GM23338 (cell line): ENCODE measurements around the gene MED13L. TPM values are rescaled to one million over a fixed set of nuclear protein-coding genes. Genes with fewer than 3 reads are reported as not detected.

Experiments
- ATAC-seq: fragments of 200-7000 bp; cut with Tn5 transposase; 3 replicates; pipeline ENCODE4 v1.9.1; 2020
- DNase-seq: peaks from one replicate; pipeline ENCODE4 v3.0.0-alpha.2; 2015; ENCODE audit warnings: low spot score
- H2AFZ ChIP-seq: fragments of 200-600 bp; sonication (generic); 2 replicates; pipeline ENCODE4 v1.8.0; 2016; ENCODE audit warnings: antibody characterized with exemption, mild to moderate bottlenecking, moderate library complexity
- H3F3A ChIP-seq: fragments of 200-600 bp; sonication (generic); replicated peaks from 2 replicates; pipeline ENCODE4 v1.8.0; 2017; ENCODE audit warnings: antibody characterized with exemption, mixed run types, low read depth
- H3K27ac ChIP-seq: fragments of 200-600 bp; sonication (generic); 2 replicates; pipeline ENCODE4 v1.6.1; 2016; ENCODE audit warnings: low read depth
- H3K27me3 ChIP-seq: fragments of 200-600 bp; sonication (generic); 2 replicates; pipeline ENCODE4 v1.8.0; 2016; ENCODE audit warnings: mild to moderate bottlenecking, mixed run types, moderate library complexity; ENCODE audit not compliant: insufficient read depth
- H3K36me3 ChIP-seq: fragments of 200-600 bp; sonication (generic); 2 replicates; pipeline ENCODE4 v1.8.0; 2016; ENCODE audit warnings: mild to moderate bottlenecking; ENCODE audit not compliant: insufficient read depth
- H3K4me1 ChIP-seq: fragments of 200-600 bp; sonication (generic); 2 replicates; pipeline ENCODE4 v1.8.0; 2016; ENCODE audit warnings: mild to moderate bottlenecking, moderate library complexity; ENCODE audit not compliant: insufficient read depth
- H3K4me2 ChIP-seq: fragments of 200-600 bp; sonication (generic); 2 replicates; pipeline ENCODE4 v1.7.1; 2017; ENCODE audit warnings: mixed run types
- H3K4me3 ChIP-seq: fragments of 200-600 bp; sonication (generic); 2 replicates; pipeline ENCODE4 v1.6.1; 2016; ENCODE audit warnings: mixed run types
- H3K79me2 ChIP-seq: fragments of 200-600 bp; sonication (generic); replicated peaks from 2 replicates; pipeline ENCODE4 v1.8.0; 2017; ENCODE audit warnings: mild to moderate bottlenecking; ENCODE audit not compliant: insufficient read depth
- H3K9me2 ChIP-seq: fragments of 200-600 bp; sonication (generic); 2 replicates; pipeline ENCODE4 v1.8.0; 2017; ENCODE audit not compliant: insufficient read depth
- H4K20me1 ChIP-seq: fragments of 200-600 bp; sonication (generic); replicated peaks from 2 replicates; pipeline ENCODE4 v1.8.0; 2017; ENCODE audit warnings: mild to moderate bottlenecking; ENCODE audit not compliant: insufficient read depth
- H3K27ac Mint-ChIP-seq: 2 replicates; pipeline ENCODE4 v1.8.0; 2020; ENCODE audit warnings: inconsistent platforms, mild to moderate bottlenecking, moderate library complexity, mixed read lengths
- H3K27me3 Mint-ChIP-seq: 3 replicates; pipeline ENCODE4 v1.8.0; 2022; ENCODE audit warnings: low read depth, mild to moderate bottlenecking, moderate library complexity, mixed read lengths, inconsistent platforms; ENCODE audit not compliant: insufficient read depth, poor library complexity
- H3K36me3 Mint-ChIP-seq: 3 replicates; pipeline ENCODE4 v1.8.0; 2021; ENCODE audit warnings: low read depth, mild to moderate bottlenecking, inconsistent platforms, moderate library complexity, mixed read lengths
- H3K4me1 Mint-ChIP-seq: 3 replicates; pipeline ENCODE4 v1.8.0; 2020; ENCODE audit warnings: mild to moderate bottlenecking, inconsistent platforms, mixed read lengths
- H3K4me3 Mint-ChIP-seq: 3 replicates; pipeline ENCODE4 v1.8.0; 2021; ENCODE audit warnings: moderate library complexity, mild to moderate bottlenecking, inconsistent platforms, mixed read lengths
- H3K9me3 Mint-ChIP-seq: 3 replicates; pipeline ENCODE4 v1.8.0; 2020; ENCODE audit warnings: moderate library complexity, mild to moderate bottlenecking, inconsistent platforms, mixed read lengths
- CREB1 ChIP-seq: fragments of 250-450 bp; sonication (Bioruptor Pico); IDR thresholded peaks from 2 replicates; pipeline ENCODE4 v1.5.0; 2020; ENCODE audit warnings: low read depth, mild to moderate bottlenecking, moderate library complexity
- EZH2 ChIP-seq: fragments of 200-600 bp; sonication (generic); IDR thresholded peaks from one replicate; pipeline ENCODE4 v1.8.0; 2017; ENCODE audit warnings: antibody characterized with exemption, mild to moderate bottlenecking, low read depth; ENCODE audit not compliant: unreplicated experiment
- EZH2phosphoT487 ChIP-seq: fragments of 200-600 bp; sonication (generic); IDR thresholded peaks from one replicate; pipeline ENCODE4 v1.8.1; 2018; ENCODE audit warnings: antibody characterized with exemption; ENCODE audit not compliant: unreplicated experiment
- JUNB ChIP-seq: IDR thresholded peaks from one replicate; pipeline ENCODE4 v1.6.1; 2016; ENCODE audit warnings: antibody characterized with exemption; ENCODE audit not compliant: unreplicated experiment
- NANOG ChIP-seq: IDR thresholded peaks from 2 replicates; pipeline ENCODE4 v1.6.1; 2016; ENCODE audit warnings: antibody characterized with exemption, borderline replicate concordance
- POLR2AphosphoS5 ChIP-seq: IDR thresholded peaks from 2 replicates; pipeline ENCODE4 v1.6.1; 2016; ENCODE audit warnings: antibody characterized with exemption, low read depth
- STAT1 ChIP-seq: IDR thresholded peaks from one replicate; pipeline ENCODE4 v1.6.1; 2016; ENCODE audit warnings: antibody characterized with exemption; ENCODE audit not compliant: unreplicated experiment
- ZNF114 ChIP-seq: fragments of 250-450 bp; sonication (Bioruptor Pico); IDR thresholded peaks from 2 replicates; pipeline ENCODE4 v1.5.0; 2020; ENCODE audit warnings: mild to moderate bottlenecking, moderate library complexity
- ZNF331 ChIP-seq: fragments of 250-450 bp; sonication (Bioruptor Pico); IDR thresholded peaks from 2 replicates; pipeline ENCODE4 v1.5.0; 2020; ENCODE audit warnings: low read depth, mild to moderate bottlenecking, moderate library complexity
- polyA plus RNA-seq: library from polyadenylated mRNA; unstranded; fragments of >200 nt; fragmentation: Nextera tagmentation; extraction: Ambion mirVana; gene quantifications from 2 replicates; pipeline ENCODE4 v1.2.1, GENCODE V29; 2016
- total RNA-seq: library from RNA; depleted of rRNA; stranded (reverse); fragments of >200 nt; shearing (Covaris generic); gene quantifications from 2 replicates; pipeline ENCODE4 v1.2.3, GENCODE V29; 2014
- TF ChIP-seq, protein P1 (sequence below): IDR thresholded peaks from 2 replicates; pipeline ENCODE4 v1.6.1; 2016; ENCODE audit warnings: antibody characterized with exemption
- TF ChIP-seq, protein P2 (sequence below), 2 experiments: fragments of 200-600 bp in 1 of 2; sonication (generic) in 1 of 2; conservative IDR thresholded peaks; 2 replicates each; pipeline versions ENCODE4 v1.5.1 to v1.6.1; 2016 to 2017; ENCODE audit warnings: antibody characterized with exemption in 2 of 2, low read depth in 2 of 2, mild to moderate bottlenecking in 2 of 2, moderate library complexity in 1 of 2
- TF ChIP-seq, protein P3 (sequence below): fragments of 250-450 bp; sonication (Bioruptor Pico); IDR thresholded peaks from 2 replicates; pipeline ENCODE4 v1.5.0; 2020; ENCODE audit warnings: mild to moderate bottlenecking, moderate library complexity
- TF ChIP-seq, protein P4 (sequence below): IDR thresholded peaks from one replicate; pipeline ENCODE4 v1.6.1; 2018; ENCODE audit warnings: antibody characterized with exemption; ENCODE audit not compliant: unreplicated experiment

Gene MED13L
- total and polyA plus RNA-seq, 2 experiments from 2014 or later: 20.9 to 73.6 TPM

DNA sequence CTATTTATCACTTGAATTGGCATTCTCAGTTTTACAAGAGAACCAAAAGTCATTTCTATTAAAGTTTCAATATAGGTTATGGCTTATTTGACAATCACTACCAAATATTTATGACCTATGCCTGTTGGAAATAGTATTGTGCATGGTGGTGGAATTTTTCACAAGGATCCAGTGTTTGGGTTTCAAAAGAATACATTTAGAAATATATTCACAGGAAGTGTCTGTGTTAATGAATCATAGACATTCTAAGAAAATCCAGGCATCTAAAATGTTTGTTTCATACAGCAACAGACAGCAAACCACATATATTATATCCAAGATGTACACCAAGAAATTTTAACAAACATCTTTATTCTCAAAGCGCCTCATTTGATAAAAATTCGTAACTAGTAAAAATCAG is 92.7 kb downstream of the MED13L start:
- H3K4me1 ChIP-seq: peaks cover 5% of the 10 kb centered on the region
- no peaks in the 10 kb centered on the region for H3K9me2 ChIP-seq
- peaks cover 6% of the 10 kb centered on the region; the same call in 1 of the 2 replicates for H4K20me1 ChIP-seq
- no peak for ATAC-seq
- peaks cover 2% of the 10 kb centered on the region for H3K27me3 Mint-ChIP-seq
- H3K36me3 Mint-ChIP-seq: no peaks in the 10 kb centered on the region
- no peaks in the 10 kb centered on the region for H3F3A ChIP-seq
- H3K36me3 ChIP-seq: no peaks in the 10 kb centered on the region
- H3K4me3 Mint-ChIP-seq: no peak overlapping the region
- H3K79me2 ChIP-seq: peaks cover 98% of the 10 kb centered on the region
- H3K4me1 Mint-ChIP-seq: peaks cover 40% of the 10 kb centered on the region
- TF ChIP-seq EZH2 (no peak), NANOG (no peak), STAT1 (no peak), POLR2AphosphoS5 (no peak), CREB1 (CRISPR knock-in tag) (no peak), JUNB (no peak), EZH2phosphoT487 (no peak), ZNF331 (CRISPR knock-in tag) (no peak), ZNF114 (CRISPR knock-in tag) (no peak)
- TF ChIP-seq, protein P1, sequence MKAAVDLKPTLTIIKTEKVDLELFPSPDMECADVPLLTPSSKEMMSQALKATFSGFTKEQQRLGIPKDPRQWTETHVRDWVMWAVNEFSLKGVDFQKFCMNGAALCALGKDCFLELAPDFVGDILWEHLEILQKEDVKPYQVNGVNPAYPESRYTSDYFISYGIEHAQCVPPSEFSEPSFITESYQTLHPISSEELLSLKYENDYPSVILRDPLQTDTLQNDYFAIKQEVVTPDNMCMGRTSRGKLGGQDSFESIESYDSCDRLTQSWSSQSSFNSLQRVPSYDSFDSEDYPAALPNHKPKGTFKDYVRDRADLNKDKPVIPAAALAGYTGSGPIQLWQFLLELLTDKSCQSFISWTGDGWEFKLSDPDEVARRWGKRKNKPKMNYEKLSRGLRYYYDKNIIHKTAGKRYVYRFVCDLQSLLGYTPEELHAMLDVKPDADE: no peak
- TF ChIP-seq, protein P2, sequence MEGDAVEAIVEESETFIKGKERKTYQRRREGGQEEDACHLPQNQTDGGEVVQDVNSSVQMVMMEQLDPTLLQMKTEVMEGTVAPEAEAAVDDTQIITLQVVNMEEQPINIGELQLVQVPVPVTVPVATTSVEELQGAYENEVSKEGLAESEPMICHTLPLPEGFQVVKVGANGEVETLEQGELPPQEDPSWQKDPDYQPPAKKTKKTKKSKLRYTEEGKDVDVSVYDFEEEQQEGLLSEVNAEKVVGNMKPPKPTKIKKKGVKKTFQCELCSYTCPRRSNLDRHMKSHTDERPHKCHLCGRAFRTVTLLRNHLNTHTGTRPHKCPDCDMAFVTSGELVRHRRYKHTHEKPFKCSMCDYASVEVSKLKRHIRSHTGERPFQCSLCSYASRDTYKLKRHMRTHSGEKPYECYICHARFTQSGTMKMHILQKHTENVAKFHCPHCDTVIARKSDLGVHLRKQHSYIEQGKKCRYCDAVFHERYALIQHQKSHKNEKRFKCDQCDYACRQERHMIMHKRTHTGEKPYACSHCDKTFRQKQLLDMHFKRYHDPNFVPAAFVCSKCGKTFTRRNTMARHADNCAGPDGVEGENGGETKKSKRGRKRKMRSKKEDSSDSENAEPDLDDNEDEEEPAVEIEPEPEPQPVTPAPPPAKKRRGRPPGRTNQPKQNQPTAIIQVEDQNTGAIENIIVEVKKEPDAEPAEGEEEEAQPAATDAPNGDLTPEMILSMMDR (conservative IDR thresholded peaks at IDR 0.05; ENCODE audit: low read depth in 2 of 2): no peak
- TF ChIP-seq, protein P3, sequence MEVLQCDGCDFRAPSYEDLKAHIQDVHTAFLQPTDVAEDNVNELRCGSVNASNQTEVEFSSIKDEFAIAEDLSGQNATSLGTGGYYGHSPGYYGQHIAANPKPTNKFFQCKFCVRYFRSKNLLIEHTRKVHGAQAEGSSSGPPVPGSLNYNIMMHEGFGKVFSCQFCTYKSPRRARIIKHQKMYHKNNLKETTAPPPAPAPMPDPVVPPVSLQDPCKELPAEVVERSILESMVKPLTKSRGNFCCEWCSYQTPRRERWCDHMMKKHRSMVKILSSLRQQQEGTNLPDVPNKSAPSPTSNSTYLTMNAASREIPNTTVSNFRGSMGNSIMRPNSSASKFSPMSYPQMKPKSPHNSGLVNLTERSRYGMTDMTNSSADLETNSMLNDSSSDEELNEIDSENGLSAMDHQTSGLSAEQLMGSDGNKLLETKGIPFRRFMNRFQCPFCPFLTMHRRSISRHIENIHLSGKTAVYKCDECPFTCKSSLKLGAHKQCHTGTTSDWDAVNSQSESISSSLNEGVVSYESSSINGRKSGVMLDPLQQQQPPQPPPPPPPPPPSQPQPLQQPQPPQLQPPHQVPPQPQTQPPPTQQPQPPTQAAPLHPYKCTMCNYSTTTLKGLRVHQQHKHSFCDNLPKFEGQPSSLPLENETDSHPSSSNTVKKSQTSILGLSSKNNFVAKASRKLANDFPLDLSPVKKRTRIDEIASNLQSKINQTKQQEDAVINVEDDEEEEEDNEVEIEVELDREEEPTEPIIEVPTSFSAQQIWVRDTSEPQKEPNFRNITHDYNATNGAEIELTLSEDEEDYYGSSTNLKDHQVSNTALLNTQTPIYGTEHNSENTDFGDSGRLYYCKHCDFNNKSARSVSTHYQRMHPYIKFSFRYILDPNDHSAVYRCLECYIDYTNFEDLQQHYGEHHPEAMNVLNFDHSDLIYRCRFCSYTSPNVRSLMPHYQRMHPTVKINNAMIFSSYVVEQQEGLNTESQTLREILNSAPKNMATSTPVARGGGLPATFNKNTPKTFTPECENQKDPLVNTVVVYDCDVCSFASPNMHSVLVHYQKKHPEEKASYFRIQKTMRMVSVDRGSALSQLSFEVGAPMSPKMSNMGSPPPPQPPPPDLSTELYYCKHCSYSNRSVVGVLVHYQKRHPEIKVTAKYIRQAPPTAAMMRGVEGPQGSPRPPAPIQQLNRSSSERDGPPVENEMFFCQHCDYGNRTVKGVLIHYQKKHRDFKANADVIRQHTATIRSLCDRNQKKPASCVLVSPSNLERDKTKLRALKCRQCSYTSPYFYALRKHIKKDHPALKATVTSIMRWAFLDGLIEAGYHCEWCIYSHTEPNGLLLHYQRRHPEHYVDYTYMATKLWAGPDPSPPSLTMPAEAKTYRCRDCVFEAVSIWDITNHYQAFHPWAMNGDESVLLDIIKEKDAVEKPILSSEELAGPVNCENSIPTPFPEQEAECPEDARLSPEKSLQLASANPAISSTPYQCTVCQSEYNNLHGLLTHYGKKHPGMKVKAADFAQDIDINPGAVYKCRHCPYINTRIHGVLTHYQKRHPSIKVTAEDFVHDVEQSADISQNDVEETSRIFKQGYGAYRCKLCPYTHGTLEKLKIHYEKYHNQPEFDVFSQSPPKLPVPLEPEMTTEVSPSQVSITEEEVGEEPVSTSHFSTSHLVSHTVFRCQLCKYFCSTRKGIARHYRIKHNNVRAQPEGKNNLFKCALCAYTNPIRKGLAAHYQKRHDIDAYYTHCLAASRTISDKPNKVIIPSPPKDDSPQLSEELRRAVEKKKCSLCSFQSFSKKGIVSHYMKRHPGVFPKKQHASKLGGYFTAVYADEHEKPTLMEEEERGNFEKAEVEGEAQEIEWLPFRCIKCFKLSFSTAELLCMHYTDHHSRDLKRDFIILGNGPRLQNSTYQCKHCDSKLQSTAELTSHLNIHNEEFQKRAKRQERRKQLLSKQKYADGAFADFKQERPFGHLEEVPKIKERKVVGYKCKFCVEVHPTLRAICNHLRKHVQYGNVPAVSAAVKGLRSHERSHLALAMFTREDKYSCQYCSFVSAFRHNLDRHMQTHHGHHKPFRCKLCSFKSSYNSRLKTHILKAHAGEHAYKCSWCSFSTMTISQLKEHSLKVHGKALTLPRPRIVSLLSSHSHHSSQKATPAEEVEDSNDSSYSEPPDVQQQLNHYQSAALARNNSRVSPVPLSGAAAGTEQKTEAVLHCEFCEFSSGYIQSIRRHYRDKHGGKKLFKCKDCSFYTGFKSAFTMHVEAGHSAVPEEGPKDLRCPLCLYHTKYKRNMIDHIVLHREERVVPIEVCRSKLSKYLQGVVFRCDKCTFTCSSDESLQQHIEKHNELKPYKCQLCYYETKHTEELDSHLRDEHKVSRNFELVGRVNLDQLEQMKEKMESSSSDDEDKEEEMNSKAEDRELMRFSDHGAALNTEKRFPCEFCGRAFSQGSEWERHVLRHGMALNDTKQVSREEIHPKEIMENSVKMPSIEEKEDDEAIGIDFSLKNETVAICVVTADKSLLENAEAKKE (CRISPR knock-in tag): no peak
- TF ChIP-seq, protein P4, sequence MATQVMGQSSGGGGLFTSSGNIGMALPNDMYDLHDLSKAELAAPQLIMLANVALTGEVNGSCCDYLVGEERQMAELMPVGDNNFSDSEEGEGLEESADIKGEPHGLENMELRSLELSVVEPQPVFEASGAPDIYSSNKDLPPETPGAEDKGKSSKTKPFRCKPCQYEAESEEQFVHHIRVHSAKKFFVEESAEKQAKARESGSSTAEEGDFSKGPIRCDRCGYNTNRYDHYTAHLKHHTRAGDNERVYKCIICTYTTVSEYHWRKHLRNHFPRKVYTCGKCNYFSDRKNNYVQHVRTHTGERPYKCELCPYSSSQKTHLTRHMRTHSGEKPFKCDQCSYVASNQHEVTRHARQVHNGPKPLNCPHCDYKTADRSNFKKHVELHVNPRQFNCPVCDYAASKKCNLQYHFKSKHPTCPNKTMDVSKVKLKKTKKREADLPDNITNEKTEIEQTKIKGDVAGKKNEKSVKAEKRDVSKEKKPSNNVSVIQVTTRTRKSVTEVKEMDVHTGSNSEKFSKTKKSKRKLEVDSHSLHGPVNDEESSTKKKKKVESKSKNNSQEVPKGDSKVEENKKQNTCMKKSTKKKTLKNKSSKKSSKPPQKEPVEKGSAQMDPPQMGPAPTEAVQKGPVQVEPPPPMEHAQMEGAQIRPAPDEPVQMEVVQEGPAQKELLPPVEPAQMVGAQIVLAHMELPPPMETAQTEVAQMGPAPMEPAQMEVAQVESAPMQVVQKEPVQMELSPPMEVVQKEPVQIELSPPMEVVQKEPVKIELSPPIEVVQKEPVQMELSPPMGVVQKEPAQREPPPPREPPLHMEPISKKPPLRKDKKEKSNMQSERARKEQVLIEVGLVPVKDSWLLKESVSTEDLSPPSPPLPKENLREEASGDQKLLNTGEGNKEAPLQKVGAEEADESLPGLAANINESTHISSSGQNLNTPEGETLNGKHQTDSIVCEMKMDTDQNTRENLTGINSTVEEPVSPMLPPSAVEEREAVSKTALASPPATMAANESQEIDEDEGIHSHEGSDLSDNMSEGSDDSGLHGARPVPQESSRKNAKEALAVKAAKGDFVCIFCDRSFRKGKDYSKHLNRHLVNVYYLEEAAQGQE: no peak
- no peak overlapping the region for H3K27ac ChIP-seq
- H3K27me3 ChIP-seq: no peaks in the 10 kb centered on the region
- no peak overlapping the region for H2AFZ ChIP-seq
- H3K4me3 ChIP-seq: no peak overlapping the region
- no peak overlapping the region for H3K27ac Mint-ChIP-seq
- H3K4me2 ChIP-seq: no peak overlapping the region
- no peaks in the 10 kb centered on the region for H3K9me3 Mint-ChIP-seq
- no peak for DNase-seq
